IPS DF 6.9 (cell line): Measurements from ENCODE around the gene CCDC110.

Experiments used
- DNase-seq: peaks from one replicate; pipeline ENCODE4 v3.0.0-alpha.2; 2013; ENCODE audit warnings: low read depth, low spot score
- H3K27ac ChIP-seq: one replicate; pipeline ENCODE4 v1.5.1; 2013; ENCODE audit warnings: low read length, control low read depth
- H3K27me3 ChIP-seq: 2 replicates; pipeline ENCODE4 v1.6.1; 2013; ENCODE audit warnings: mild to moderate bottlenecking, low read length; ENCODE audit not compliant: control insufficient read depth, insufficient read depth
- H3K36me3 ChIP-seq: 2 replicates; pipeline ENCODE4 v1.6.1; 2013; ENCODE audit warnings: low read length; ENCODE audit not compliant: control insufficient read depth, insufficient read depth
- H3K4me1 ChIP-seq: 2 replicates; pipeline ENCODE4 v1.6.1; 2013; ENCODE audit warnings: low read length; ENCODE audit not compliant: control insufficient read depth, insufficient read depth
- H3K4me3 ChIP-seq: 2 replicates; pipeline ENCODE4 v1.5.1; 2013; ENCODE audit warnings: mild to moderate bottlenecking, low read length
- H3K9me3 ChIP-seq: 2 replicates; pipeline ENCODE4 v1.6.1; 2013; ENCODE audit warnings: low read length, inconsistent platforms; ENCODE audit not compliant: control insufficient read depth, insufficient read depth
- WGBS: extraction: QIAGEN DNeasy Blood & Tissue Kit; methylation state at CpG from one replicate; pipeline ENCODE4 v1.1.7; 2013; ENCODE audit warnings: mixed read lengths, missing lambda C conversion rate; ENCODE audit not compliant: insufficient read length, insufficient coverage; 5-methylcytosine and 5-hydroxymethylcytosine counted together

Gene CCDC110

DNA sequence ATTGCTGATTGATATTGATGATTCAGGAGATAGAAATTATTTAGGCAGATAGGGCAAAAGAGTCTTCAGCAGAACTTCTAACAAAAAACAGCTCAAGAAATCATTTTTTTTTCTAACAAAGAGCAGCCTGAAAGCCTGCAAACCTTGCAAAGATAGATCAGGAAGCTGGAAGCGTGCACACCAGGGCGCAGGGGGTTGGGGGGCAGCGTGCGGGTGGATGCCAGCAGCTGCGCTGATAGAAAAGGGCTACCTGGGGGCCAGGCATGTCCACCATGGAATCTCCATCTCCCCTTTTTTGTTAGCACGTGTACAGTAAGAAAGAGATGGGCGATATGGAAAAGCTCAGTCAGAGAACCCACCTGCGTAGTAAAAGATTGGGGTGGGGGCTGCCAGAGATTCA is 1.7 kb upstream of the CCDC110 start:
- H3K4me1 ChIP-seq = no peaks in the 10 kb centered on the region
- no peaks in the 10 kb centered on the region; the same call in 1 of the 2 replicates for H3K27me3 ChIP-seq
- no CpG with 5 or more reads among the region's 8 CpGs for WGBS
- no peak for DNase-seq
- no peaks in the 10 kb centered on the region for H3K9me3 ChIP-seq
- no peak overlapping the region for H3K27ac ChIP-seq
- no peaks in the 10 kb centered on the region for H3K36me3 ChIP-seq
- H3K4me3 ChIP-seq = no peak overlapping the region

DNA sequence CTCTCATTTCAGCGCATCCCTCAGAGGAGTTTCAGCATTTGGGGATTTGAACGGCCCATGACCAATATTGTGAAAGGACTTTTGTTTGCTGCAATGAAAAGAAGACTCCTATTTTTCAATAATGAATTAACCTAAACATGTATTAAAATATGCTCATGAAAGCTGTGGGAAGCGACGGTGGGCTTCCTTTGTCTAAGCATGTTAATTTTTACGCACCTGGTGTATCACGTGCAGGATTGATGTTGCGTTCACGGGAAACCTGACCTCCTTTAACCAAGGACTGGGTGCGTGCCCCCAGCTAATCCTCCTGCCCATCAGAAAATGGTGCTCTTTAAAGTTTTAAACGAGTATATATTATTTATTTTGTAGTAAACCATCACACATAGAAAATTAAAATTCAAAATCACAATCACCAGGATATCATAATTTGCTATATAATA is 590 bp upstream of the CCDC110 start:
- Histone ChIP-seq H3K4me1 (no peaks in the 10 kb centered on the region), H3K4me3 (peak overlapping the region; percentile 77; the same call in 1 of the 2 replicates), H3K27me3 (no peaks in the 10 kb centered on the region; the same call in 1 of the 2 replicates), H3K27ac (no peak overlapping the region), H3K36me3 (no peaks in the 10 kb centered on the region), H3K9me3 (no peaks in the 10 kb centered on the region)
- no CpG with 5 or more reads among the region's 10 CpGs for WGBS
- DNase-seq = no peak

GRCh38 chr4:185470501-185471195 is 885 bp downstream of the CCDC110 start:
- WGBS = no CpG with 5 or more reads among the region's 41 CpGs
- Histone ChIP-seq H3K27me3 (no peaks in the 10 kb centered on the region; the same call in 1 of the 2 replicates), H3K4me1 (no peaks in the 10 kb centered on the region), H3K9me3 (no peaks in the 10 kb centered on the region), H3K27ac (no peak overlapping the region), H3K4me3 (peak overlapping the region; percentile 55; the same call in 1 of the 2 replicates), H3K36me3 (no peaks in the 10 kb centered on the region)
- no peak for DNase-seq

DNA sequence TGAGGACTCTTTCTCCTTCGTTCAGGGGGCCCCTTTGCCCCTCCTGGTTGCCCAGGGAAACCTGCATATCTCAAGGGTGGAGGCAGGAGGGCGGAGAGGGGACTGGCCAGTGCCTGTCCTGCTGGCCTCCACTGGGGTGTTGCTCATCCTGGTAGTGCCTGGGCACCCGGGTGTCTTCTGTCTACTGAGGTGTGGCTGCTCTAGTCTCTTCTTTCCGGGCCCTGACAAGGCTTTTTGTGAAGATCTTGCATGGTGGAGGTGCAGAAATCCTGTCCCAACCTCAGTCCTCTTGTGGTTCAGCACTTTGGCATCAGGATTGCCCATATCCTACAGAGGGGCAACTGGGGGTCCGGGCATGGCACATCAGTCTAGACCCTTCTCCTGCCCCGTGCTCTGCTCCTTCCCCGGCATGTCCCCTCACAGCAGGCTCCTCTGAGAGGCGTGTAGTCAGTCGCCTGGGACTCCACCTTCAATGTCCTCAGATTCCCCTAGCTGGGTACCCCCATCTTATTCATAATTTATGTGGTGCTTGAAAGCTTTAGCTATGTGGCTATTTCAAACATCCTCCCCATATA is 1.9 kb downstream of the CCDC110 start:
- no peaks in the 10 kb centered on the region; the same call in 1 of the 2 replicates for H3K27me3 ChIP-seq
- no peak overlapping the region for H3K27ac ChIP-seq
- H3K4me3 ChIP-seq = no peak overlapping the region
- DNase-seq = no peak
- H3K36me3 ChIP-seq = no peaks in the 10 kb centered on the region
- no CpG with 5 or more reads among the region's 9 CpGs for WGBS
- no peaks in the 10 kb centered on the region for H3K9me3 ChIP-seq
- no peaks in the 10 kb centered on the region for H3K4me1 ChIP-seq

DNA sequence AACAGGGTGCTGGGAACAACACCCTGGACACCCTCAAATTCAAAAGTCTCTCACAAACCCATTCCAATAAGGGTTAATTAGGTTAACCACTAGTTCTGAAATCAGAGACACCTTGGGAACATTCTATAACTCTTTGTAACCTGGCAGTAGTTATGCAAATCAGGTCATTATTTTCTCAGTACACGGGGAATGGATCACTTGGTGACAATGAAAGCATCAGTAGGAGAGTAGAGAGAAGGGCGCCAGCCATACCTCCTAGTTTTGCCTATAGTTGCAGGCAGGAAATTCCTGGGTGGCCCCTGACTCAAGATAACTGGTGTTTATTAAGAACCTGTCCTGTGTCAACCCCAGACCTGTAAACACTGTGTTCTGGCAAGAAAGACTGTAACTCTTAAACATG is 2.5 kb downstream of the CCDC110 start:
- Histone ChIP-seq H3K4me1 (no peaks in the 10 kb centered on the region), H3K36me3 (no peaks in the 10 kb centered on the region), H3K27ac (no peak overlapping the region), H3K9me3 (no peaks in the 10 kb centered on the region), H3K4me3 (no peak overlapping the region), H3K27me3 (no peaks in the 10 kb centered on the region; the same call in 1 of the 2 replicates)
- no CpG with 5 or more reads among the region's 2 CpGs for WGBS
- DNase-seq = no peak

DNA sequence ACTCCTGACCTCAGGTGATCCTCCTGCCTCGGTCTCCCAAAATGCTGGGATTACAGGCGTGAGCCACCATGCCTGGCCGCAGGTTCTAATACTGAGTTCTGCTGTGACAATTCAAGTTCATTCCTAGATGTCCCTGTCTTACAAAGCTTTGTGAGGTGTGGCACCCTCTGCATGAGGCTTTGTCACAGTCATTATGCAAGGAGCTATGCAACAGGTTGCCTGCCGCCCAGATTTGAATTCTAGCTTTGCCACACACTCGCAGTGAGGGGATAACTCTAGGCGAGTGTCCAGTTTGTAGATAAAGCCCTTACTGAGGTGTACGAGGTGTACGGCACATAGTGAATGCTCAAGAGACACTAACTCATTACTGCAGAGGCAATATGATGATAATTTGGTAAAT is 3.5 kb downstream of the CCDC110 start:
- DNase-seq = no peak
- H3K9me3 ChIP-seq = no peaks in the 10 kb centered on the region
- no CpG with 5 or more reads among the region's 8 CpGs for WGBS
- H3K36me3 ChIP-seq = no peaks in the 10 kb centered on the region
- H3K4me3 ChIP-seq = no peak overlapping the region
- H3K27ac ChIP-seq = no peak overlapping the region
- H3K27me3 ChIP-seq = no peaks in the 10 kb centered on the region; the same call in 1 of the 2 replicates
- H3K4me1 ChIP-seq = no peaks in the 10 kb centered on the region

DNA sequence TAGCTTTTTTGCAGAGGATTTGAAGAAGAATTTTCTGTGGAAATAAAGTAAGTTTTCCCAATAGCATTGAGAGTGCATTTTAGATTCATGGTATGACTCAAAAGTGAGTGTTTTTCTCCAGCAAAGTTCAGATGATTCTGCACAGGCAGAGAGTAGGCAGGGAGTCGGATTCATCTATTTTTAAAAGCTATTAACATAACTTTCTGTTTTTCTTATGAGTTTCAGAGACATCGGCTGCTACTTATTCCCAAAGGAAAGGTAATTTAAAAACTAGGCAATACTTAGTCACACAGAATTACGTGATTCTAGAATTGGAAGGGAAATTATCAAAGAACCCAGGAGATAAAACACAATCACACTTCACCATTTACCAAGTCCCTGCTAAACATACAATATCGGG is 4.4 kb downstream of the CCDC110 start:
- Histone ChIP-seq H3K27me3 (no peaks in the 10 kb centered on the region; the same call in 1 of the 2 replicates), H3K9me3 (no peaks in the 10 kb centered on the region), H3K36me3 (no peaks in the 10 kb centered on the region), H3K4me1 (no peaks in the 10 kb centered on the region), H3K4me3 (no peak overlapping the region), H3K27ac (no peak overlapping the region)
- no peak for DNase-seq
- no CpG with 5 or more reads among the region's 4 CpGs for whole genome bisulfite sequencing

GRCh38 chr4:185465707-185466106 is 5.8 kb downstream of the CCDC110 start:
- Histone ChIP-seq H3K9me3 (no peaks in the 10 kb centered on the region), H3K27me3 (no peaks in the 10 kb centered on the region), H3K4me1 (no peaks in the 10 kb centered on the region), H3K27ac (no peak overlapping the region), H3K4me3 (no peak overlapping the region), H3K36me3 (no peaks in the 10 kb centered on the region)
- no peak for DNase-seq
- WGBS = no CpG with 5 or more reads among the region's 3 CpGs

DNA sequence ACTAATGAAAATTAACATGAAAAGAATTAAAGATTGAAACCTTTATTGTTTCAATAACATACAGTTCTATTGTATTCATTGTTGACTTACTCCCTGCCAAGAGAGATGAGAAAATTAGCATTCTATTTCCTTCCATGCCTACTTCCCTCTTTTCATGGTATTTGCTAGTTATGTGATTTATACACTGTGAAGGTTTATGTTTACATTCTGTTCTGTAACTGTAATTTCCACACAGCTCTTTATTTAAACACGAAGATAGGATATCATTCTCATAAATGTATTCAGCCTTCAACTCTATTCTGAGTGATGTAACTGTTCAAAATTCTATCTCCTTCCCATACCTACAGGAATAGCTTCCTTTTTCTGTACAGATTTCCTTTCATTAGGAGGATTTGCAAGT is 6.6 kb downstream of the CCDC110 start:
- Histone ChIP-seq H3K9me3 (no peaks in the 10 kb centered on the region), H3K4me1 (no peaks in the 10 kb centered on the region), H3K27ac (no peak overlapping the region), H3K4me3 (no peak overlapping the region), H3K36me3 (no peaks in the 10 kb centered on the region), H3K27me3 (no peaks in the 10 kb centered on the region)
- DNase-seq = no peak
- WGBS = no CpG with 5 or more reads among the region's 1 CpG

- H3K27me3 ChIP-seq = no peaks in the 10 kb centered on the region
These were observed 7.3 kb downstream of the CCDC110 start for GRCh38 chr4:185464183-185464582.

DNA sequence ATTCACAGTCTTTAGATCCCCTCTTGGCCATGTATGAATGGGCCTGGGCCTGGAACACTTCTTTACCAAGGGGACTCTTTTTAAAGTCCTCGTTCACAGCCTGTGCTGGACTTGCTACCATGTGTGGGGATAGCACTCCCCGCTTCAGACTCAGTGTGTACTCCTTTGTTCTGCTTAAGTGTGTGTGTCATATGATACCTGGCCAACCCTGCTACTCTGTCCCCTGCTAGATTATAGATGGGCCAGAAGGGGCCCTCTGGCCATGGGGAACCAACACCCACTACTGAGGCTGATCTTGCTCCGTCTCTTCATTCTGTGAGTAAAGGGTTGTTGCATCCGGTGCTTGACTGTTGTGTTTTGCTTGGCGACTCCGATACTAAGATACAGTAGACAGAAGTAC is 8.0 kb downstream of the CCDC110 start:
- Histone ChIP-seq H3K36me3 (no peaks in the 10 kb centered on the region), H3K27me3 (no peaks in the 10 kb centered on the region), H3K4me1 (no peaks in the 10 kb centered on the region), H3K4me3 (no peak overlapping the region), H3K27ac (no peak overlapping the region), H3K9me3 (no peaks in the 10 kb centered on the region)
- DNase-seq = no peak
- WGBS = no CpG with 5 or more reads among the region's 6 CpGs

More at GRCh38 chr4:185464183-185464582, 7.3 kb downstream of the CCDC110 start:
- DNase-seq = no peak
- Histone ChIP-seq H3K36me3 (no peaks in the 10 kb centered on the region), H3K9me3 (no peaks in the 10 kb centered on the region), H3K27ac (no peak overlapping the region), H3K4me1 (no peaks in the 10 kb centered on the region), H3K4me3 (no peak overlapping the region)
- WGBS = no CpG with 5 or more reads among the region's 6 CpGs
